LNCaP clone FGC (cell line): ENCODE data around the gene CINP.

Experiments
- DNase-seq: peaks from one replicate; pipeline ENCODE4 v3.0.0-alpha.2; 2011; ENCODE audit warnings: low read depth
- H3K4me3 ChIP-seq: 2 replicates; pipeline ENCODE4 v1.5.1; 2011; ENCODE audit warnings: mild to moderate bottlenecking, low read depth, low read length, control low read depth
- TF ChIP-seq, protein P1 (sequence below): IDR thresholded peaks from 2 replicates; pipeline ENCODE4 v1.5.1; 2012; ENCODE audit warnings: mild to moderate bottlenecking; ENCODE audit not compliant: control insufficient read depth, insufficient read depth; ENCODE audit errors: extremely low read depth

The CINP gene

DNA sequence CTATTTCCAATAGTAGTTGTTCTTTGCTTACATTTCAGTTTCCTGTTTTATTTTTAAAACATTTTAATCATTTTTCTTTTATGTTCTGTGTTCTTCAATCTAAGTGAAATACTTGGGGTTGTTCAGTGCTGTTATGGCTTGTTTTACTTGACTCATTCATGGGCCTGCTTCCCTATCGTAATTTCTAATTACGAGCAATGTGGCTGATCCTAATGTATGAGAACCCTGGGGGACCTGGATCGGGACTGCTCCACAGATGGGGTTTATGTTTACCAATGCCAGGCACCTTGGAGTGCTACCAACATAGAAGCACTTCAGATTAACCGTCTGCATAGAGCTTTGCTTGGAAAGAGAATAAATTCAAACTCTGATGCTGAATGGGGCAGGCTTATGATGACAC is 29.8 kb upstream of the CINP start:
- H3K4me3 ChIP-seq: no peak overlapping the region
- no peak for DNase-seq
- TF ChIP-seq, protein P1, sequence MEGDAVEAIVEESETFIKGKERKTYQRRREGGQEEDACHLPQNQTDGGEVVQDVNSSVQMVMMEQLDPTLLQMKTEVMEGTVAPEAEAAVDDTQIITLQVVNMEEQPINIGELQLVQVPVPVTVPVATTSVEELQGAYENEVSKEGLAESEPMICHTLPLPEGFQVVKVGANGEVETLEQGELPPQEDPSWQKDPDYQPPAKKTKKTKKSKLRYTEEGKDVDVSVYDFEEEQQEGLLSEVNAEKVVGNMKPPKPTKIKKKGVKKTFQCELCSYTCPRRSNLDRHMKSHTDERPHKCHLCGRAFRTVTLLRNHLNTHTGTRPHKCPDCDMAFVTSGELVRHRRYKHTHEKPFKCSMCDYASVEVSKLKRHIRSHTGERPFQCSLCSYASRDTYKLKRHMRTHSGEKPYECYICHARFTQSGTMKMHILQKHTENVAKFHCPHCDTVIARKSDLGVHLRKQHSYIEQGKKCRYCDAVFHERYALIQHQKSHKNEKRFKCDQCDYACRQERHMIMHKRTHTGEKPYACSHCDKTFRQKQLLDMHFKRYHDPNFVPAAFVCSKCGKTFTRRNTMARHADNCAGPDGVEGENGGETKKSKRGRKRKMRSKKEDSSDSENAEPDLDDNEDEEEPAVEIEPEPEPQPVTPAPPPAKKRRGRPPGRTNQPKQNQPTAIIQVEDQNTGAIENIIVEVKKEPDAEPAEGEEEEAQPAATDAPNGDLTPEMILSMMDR: no peak

DNA sequence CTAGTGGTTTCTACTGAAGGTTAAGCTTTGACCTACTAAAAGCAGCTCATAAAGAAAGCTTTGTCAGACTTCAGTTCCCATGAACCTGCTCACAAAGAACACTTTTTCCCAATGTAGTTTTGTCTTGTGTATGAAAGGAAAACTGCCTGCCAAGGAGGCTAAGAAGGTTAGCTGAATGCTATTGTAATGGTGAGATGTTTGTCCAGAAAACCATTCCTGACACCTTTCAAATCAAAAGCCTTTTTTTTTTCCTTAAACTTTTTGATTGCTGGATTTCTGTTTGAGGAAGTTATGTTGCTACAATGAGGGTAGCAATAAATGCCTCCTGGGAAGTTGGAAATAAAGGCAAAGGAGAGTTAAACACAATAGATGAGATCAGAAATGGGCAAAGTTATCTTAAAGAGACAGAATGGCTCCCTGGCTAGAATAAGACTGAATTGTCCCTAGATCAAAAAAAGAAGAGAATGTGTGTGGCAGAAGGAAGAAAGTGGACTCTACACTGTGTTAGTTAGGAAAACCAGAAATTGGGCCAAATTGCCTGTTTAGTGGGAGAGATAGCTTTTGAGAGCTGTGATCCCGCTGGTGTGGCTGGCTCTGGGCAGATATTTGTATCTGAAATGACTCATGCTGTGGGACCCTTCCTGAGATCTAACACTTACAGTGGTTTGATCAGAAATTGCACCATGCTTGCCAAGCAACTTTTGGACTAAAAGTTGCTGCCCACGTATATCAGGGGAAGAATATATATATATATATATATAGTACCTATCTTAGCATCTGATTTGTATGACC is 27.6 kb upstream of the CINP start:
- H3K4me3 ChIP-seq: no peak overlapping the region

DNA sequence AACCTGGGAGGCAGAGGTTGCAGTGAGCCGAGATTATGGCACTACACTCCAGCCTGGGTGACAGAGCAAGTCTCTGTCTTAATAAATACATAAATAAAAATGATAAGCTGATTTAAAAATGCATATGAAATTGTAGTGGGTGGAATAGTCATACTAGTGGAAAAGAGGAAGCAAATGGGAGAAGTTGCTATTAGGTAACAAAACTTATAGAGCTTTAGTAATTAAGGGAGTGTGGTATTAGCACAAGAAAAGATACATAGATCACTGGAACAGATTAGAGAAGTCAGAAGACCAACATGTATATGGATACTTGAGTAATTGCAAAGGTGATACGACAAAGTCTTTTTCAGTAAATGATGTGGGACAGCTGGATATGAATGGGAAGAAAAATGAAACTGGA is 26.6 kb upstream of the CINP start:
- DNase-seq: no peak
- TF ChIP-seq, protein P1: no peak
- H3K4me3 ChIP-seq: no peak overlapping the region

More for the DNA sequence above, 27.6 kb upstream of the CINP start:
- DNase-seq: no peak
- TF ChIP-seq, protein P1: no peak

DNA sequence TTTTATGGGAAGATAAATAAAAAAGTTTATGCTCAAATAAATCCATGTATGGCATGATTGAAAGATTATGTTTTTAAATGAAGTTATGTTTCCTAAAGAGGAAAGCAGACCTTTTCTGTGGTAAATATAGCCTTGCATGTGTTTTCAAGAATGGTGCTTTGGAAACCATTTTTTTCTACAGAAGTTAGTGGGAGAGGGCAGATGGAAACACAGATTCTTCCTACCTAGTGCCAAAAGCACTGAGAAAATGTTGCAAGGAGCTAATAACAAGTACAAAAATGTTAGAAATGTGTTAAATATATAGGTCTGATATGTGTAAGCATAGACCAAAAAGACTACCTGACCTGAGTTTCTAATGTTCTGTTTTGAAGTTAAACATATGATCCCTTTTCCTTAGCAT is 24.4 kb upstream of the CINP start:
- H3K4me3 ChIP-seq: no peak overlapping the region
- TF ChIP-seq, protein P1: no peak
- DNase-seq: no peak

DNA sequence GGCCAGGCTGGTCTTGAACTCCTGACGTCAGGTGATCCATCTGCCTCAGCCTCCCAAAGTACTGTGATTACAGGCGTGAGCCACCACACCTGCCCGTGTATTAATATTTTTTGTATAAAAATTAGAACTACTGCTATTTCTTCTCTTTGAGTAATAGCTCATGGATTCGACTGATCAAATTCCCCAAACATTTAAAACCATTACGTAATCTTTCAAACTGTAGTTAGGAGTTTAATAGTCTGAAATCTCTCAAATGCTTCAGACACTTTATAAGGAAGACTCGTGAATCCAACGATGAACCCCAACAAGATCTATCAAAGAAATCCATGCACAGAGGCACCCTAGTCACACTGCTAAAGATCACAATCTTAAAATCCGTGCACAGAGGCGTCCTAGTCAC is 16.1 kb upstream of the CINP start:
- TF ChIP-seq, protein P1: no peak
- no peak overlapping the region for H3K4me3 ChIP-seq
- DNase-seq: no peak

DNA sequence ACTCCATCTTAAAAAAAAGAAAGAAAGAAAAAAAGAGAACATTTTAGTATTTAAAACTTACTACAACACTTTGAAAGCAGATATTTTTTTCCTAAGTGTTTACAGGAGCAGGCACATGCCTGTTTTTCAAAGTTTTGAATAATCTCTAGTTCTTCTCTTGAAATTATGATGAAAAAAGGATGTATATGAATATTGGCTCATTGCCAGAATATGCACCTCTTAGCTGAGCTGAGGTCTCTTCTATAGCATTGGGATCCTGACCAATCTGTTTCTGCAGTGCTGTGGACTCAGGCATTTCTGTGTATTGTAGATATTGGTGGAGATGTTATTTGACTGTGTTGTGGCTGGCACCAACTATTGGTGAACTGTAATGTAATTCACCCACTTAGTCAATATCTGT is 15.0 kb upstream of the CINP start:
- no peak for DNase-seq
- TF ChIP-seq, protein P1: no peak
- H3K4me3 ChIP-seq: no peak overlapping the region

DNA sequence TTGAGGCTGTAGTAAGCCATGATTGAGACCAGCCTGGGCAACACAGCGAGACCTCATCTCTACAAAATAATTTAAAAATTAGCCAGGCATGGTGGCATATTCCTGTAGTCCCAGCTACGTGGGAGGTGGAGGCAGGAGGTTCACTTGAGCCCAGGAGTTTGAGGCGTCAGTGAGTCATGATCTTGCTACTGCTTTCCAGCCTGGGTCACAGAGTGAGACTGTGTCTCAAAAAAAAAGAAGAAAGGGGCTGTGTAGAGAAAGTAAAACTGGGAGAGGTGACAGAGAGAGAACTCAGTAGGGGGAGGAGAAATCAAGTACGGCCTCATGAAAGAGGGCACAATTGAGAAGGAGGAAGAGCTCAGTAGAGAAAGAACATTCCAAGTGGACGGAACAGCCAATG is 12.4 kb upstream of the CINP start:
- DNase-seq: no peak
- H3K4me3 ChIP-seq: no peak overlapping the region

More for the DNA sequence above, 12.4 kb upstream of the CINP start:
- TF ChIP-seq, protein P1: no peak
